ENCODE data around the gene BPIFA1. TPM values are rescaled to one million over a fixed set of nuclear protein-coding genes. Genes with fewer than 3 reads are reported as not detected.

The BPIFA1 gene
- total and polyA plus RNA-seq, 2 of the 8 experiments (the other 6 are each of a cell fraction or from before 2014, with no cell fraction given) = not detected

GRCh38 chr20:33275871-33276270 is 40.1 kb downstream of the BPIFA1 start:
- Histone ChIP-seq H3K4ac (replicated peaks; ENCODE audit: insufficient read length, low read depth, low read length) (no peak overlapping the region), H4K5ac (ENCODE audit: insufficient read length, low read depth, low read length) (no peak overlapping the region), H2BK5ac (ENCODE audit: low read depth, low read length) (no peak overlapping the region), H3K18ac (ENCODE audit: extremely low read depth, low read length) (no peak overlapping the region), H3K4me2 (ENCODE audit: insufficient read depth in 1 of 2, low read depth in 2 of 2, low read length in 2 of 2) (no peak overlapping the region), H4K91ac (replicated peaks; ENCODE audit: insufficient read length, low read length) (no peak overlapping the region), H3K79me2 (ENCODE audit: control insufficient read depth in 1 of 2, insufficient read depth in 2 of 2, low read length in 2 of 2) (no peaks in the 10 kb centered on the region), H2AFZ (ENCODE audit: low read length) (no peak overlapping the region), H2BK12ac (ENCODE audit: low read depth, low read length) (no peak overlapping the region), H3K9ac (replicated peaks in 1 of 4; ENCODE audit: extremely low read depth in 1 of 4, low read depth in 3 of 4, low read length in 3 of 4) (no peak overlapping the region), H3K4me3 (ENCODE audit: extremely low read depth in 1 of 4, insufficient read depth in 2 of 4, low read depth in 3 of 4, low read length in 4 of 4) (no peak overlapping the region), H2BK20ac (ENCODE audit: low read length) (no peak overlapping the region), H3K27me3 (replicated peaks in 1 of 4; ENCODE audit: control insufficient read depth in 3 of 4, extremely low read depth in 1 of 4, insufficient read depth in 3 of 4, low read length in 3 of 4) (no peaks in the 10 kb centered on the region), H3K9me3 (ENCODE audit: insufficient read depth in 2 of 2, low read depth in 1 of 2, low read length in 1 of 2) (no peaks in the 10 kb centered on the region), H3K79me1 (ENCODE audit: low read depth, low read length) (no peaks in the 10 kb centered on the region), H2BK120ac (replicated peaks; ENCODE audit: low read depth, low read length) (no peak overlapping the region), H4K20me1 (replicated peaks in 1 of 2; ENCODE audit: control insufficient read depth in 1 of 2, insufficient read depth in 2 of 2, low read length in 2 of 2) (no peaks in the 10 kb centered on the region), H3K27ac (ENCODE audit: low read depth, low read length) (no peak overlapping the region), H3K36me3 (ENCODE audit: control insufficient read depth in 2 of 4, insufficient read depth in 4 of 4, low read length in 3 of 4) (no peaks in the 10 kb centered on the region), H3K4me1 (replicated peaks in 1 of 4; ENCODE audit: control insufficient read depth in 3 of 4, insufficient read depth in 4 of 4, low read length in 3 of 4) (peaks cover 0 to 14% (median 11%) of the 10 kb centered on the region in 4 experiments; a peak in 6 of 7 replicates), H3K14ac (ENCODE audit: insufficient read length) (no peak overlapping the region), H4K8ac (ENCODE audit: extremely low read depth, insufficient read depth, low read length) (no peak overlapping the region), H2BK15ac (ENCODE audit: low read length) (no peak overlapping the region), H3K23me2 (ENCODE audit: low read depth, low read length) (peaks cover 2% of the 10 kb centered on the region; the same call in 1 of the 2 replicates), H3K56ac (replicated peaks; ENCODE audit: insufficient read length, low read depth, low read length) (no peak overlapping the region), H3K23ac (ENCODE audit: insufficient read length) (no peak overlapping the region), H2AK5ac (ENCODE audit: low read depth, low read length) (no peak overlapping the region)
- TF ChIP-seq TCF12 (IDR thresholded peaks at IDR 0.05; ENCODE audit: low read depth, low read length) = no peak
- TF ChIP-seq JUN (IDR thresholded peaks at IDR 0.05; ENCODE audit: low read depth, low read length) = no peak
- no peak for TF ChIP-seq KDM5A (IDR thresholded peaks at IDR 0.05; ENCODE audit: low read length)
- no peak for TF ChIP-seq SIN3A (conservative IDR thresholded peaks at IDR 0.05 in 1 of 2, IDR thresholded peaks at IDR 0.05 in 1 of 2; ENCODE audit: low read depth in 1 of 2, low read length in 2 of 2)
- TF ChIP-seq EP300 (IDR thresholded peaks at IDR 0.05; ENCODE audit: borderline replicate concordance in 1 of 2, low read depth in 2 of 2, low read length in 2 of 2) = no peak
- no peak for TF ChIP-seq SRF (IDR thresholded peaks at IDR 0.05; ENCODE audit: low read depth, low read length)
- no peak for TF ChIP-seq KDM4A (IDR thresholded peaks at IDR 0.05; ENCODE audit: low read depth, low read length, severe bottlenecking)
- TF ChIP-seq JUND (IDR thresholded peaks at IDR 0.05; ENCODE audit: low read length) = no peak
- TF ChIP-seq CBX8 (IDR thresholded peaks at IDR 0.05; ENCODE audit: borderline replicate concordance, low read depth, low read length) = no peak
- TF ChIP-seq TAF7 (optimal IDR thresholded peaks at IDR 0.05; ENCODE audit: borderline replicate concordance, low read depth, low read length) = no peak
- TF ChIP-seq TAF1 (IDR thresholded peaks at IDR 0.05; ENCODE audit: low read depth, low read length) = no peak
- no peak for TF ChIP-seq ASH2L (IDR thresholded peaks at IDR 0.05; ENCODE audit: low read length)
- no peak for TF ChIP-seq RBBP5 (IDR thresholded peaks at IDR 0.05; ENCODE audit: borderline replicate concordance, low read depth, low read length)
- no peak for TF ChIP-seq E2F6 (IDR thresholded peaks at IDR 0.05)
- ChIA-PET POLR2A (ENCODE audit: partially characterized antibody) (no interaction called here), CTCF (ENCODE audit: partially characterized antibody) (interaction anchor here (1.4 to 4.6 kb wide), 3 partner anchors 13 to 18 kb away, joined by 3 to 23 read pairs (median 8); no protein-coding TSS in a partner anchor)
- no peak for DNase-seq (ENCODE audit: low read depth in 1 of 2, low spot score in 2 of 2)
- 90% methylated on average over 3 of the region's 3 CpGs; no CpG with 5 or more reads in 1 of the 2 experiments for WGBS, 2 experiments (ENCODE audit: extremely low coverage in 1 of 2, insufficient coverage in 1 of 2, insufficient read length in 1 of 2, insufficient replicate concordance in 2 of 2, low coverage in 1 of 2, low lambda C conversion rate in 2 of 2, missing lambda C conversion rate in 1 of 2)
- FAIRE-seq = no peak
